ENCODE results near the gene KLHL42. TPM values are rescaled to one million over a fixed set of nuclear protein-coding genes. Genes with fewer than 3 reads are reported as not detected.

KLHL42 gene
- total RNA-seq, 1 donor from 2014 or later, result 31.9 TPM

GRCh38 chr12:27851311-27851710, 71.3 kb downstream of the KLHL42 start:
- Mint-ChIP-seq H3K36me3 (ENCODE audit: low read depth) (peaks cover 12% of the 10 kb centered on the region), H3K27me3 (ENCODE audit: low read depth) (peaks cover 6% of the 10 kb centered on the region), H3K4me1 (ENCODE audit: low read depth) (no peaks in the 10 kb centered on the region), H3K27ac (ENCODE audit: unreplicated experiment) (no peak overlapping the region), H3K9me3 (ENCODE audit: low read depth) (peaks cover 23% of the 10 kb centered on the region), H3K4me3 (ENCODE audit: unreplicated experiment) (no peak overlapping the region)
- DNase-seq (ENCODE audit: low spot score), result no peak
- no peak for TF ChIP-seq CTCF (IDR thresholded peaks at IDR 0.05)

- peaks cover 6% of the 10 kb centered on the region for H3K27me3 Mint-ChIP-seq (ENCODE audit: low read depth)
- H3K9me3 Mint-ChIP-seq (ENCODE audit: low read depth), result peaks cover 19% of the 10 kb centered on the region
- no peak overlapping the region for H3K4me3 Mint-ChIP-seq (ENCODE audit: unreplicated experiment)
- TF ChIP-seq CTCF (IDR thresholded peaks at IDR 0.05), result no peak
- DNase-seq (ENCODE audit: low spot score), result no peak
- no peaks in the 10 kb centered on the region for H3K4me1 Mint-ChIP-seq (ENCODE audit: low read depth)
- no peak overlapping the region for H3K27ac Mint-ChIP-seq (ENCODE audit: unreplicated experiment)
- peaks cover 9% of the 10 kb centered on the region for H3K36me3 Mint-ChIP-seq (ENCODE audit: low read depth)
Observed at GRCh38 chr12:27852117-27852516, 72.1 kb downstream of the KLHL42 start.

Other genes with a start within 250 kb of the KLHL42 start
- gene REP15, start 83.8 kb upstream of the KLHL42 start, total RNA-seq, result 0.54 to 1.3 TPM (median 1.3 TPM) in 3 replicates
- 29.2 to 33.1 TPM (median 33.1 TPM) in 3 replicates for gene MRPS35, start 69.4 kb upstream of the KLHL42 start, total RNA-seq
- gene MANSC4, start within 50 bp of the KLHL42 start, total RNA-seq, result not detected in 3 replicates
- 1.1 to 1.8 TPM (median 1.3 TPM) in 3 replicates for gene PTHLH, start 192.5 kb downstream of the KLHL42 start, total RNA-seq

Measured in chondrocyte (in vitro differentiated cells).